Transverse colon (tissue), 4 donors: ENCODE measurements around the gene CAGE1.

ENCODE experiments used
- EP300 ChIP-seq: sonication (generic); formaldehyde crosslinking; IDR thresholded peaks from one replicate; pipeline ENCODE4 v1.6.1; 2017; ENCODE audit warnings: antibody characterized with exemption, low read depth
- POLR2A ChIP-seq: fragments of 450-650 bp; IDR thresholded peaks from one replicate; pipeline ENCODE4 v1.6.1; 2016; ENCODE audit warnings: antibody characterized with exemption, mild to moderate bottlenecking, moderate library complexity
- POLR2AphosphoS5 ChIP-seq, 3 donors: sonication (generic); formaldehyde crosslinking; IDR thresholded peaks; one replicate each; pipeline ENCODE4 v1.6.1; 2016; ENCODE audit warnings: antibody characterized with exemption in 3 of 3
- TF ChIP-seq, protein P1 (sequence below), 5 experiments: fragments of 200-600 bp in 3 of 5; fragments of 450-650 bp in 2 of 5; sonication (generic) in 3 of 5; IDR thresholded peaks; 1 replicate in 2 of 5; 2 replicates in 3 of 5; pipeline ENCODE4 v1.5.1; 2016 to 2017; ENCODE audit warnings: antibody characterized with exemption in 5 of 5, inconsistent platforms in 3 of 5, mild to moderate bottlenecking in 2 of 5, moderate library complexity in 1 of 5

DNA sequence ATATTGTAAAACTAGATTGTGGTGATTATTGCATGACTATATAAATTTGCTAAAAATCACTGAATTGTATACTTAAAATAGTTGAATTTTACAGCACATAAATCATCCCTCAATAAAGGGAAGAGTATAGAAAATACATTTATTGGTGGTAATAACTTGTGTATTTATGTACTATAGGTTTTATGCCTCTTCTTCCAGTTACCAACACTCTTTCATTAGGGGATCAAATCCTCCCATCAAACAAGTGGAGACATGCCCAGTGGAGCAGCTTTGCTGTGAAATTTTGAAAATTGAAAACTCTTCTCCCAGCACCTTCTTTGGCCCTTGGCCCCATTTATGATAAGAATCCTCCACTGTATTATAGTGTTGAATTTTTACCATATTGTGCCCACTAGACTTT, 66.5 kb downstream of the CAGE1 start:
- TF ChIP-seq POLR2A (no peak), EP300 (no peak), POLR2AphosphoS5 (IDR thresholded peaks at IDR 0.05) (no peak)
- TF ChIP-seq, protein P1, sequence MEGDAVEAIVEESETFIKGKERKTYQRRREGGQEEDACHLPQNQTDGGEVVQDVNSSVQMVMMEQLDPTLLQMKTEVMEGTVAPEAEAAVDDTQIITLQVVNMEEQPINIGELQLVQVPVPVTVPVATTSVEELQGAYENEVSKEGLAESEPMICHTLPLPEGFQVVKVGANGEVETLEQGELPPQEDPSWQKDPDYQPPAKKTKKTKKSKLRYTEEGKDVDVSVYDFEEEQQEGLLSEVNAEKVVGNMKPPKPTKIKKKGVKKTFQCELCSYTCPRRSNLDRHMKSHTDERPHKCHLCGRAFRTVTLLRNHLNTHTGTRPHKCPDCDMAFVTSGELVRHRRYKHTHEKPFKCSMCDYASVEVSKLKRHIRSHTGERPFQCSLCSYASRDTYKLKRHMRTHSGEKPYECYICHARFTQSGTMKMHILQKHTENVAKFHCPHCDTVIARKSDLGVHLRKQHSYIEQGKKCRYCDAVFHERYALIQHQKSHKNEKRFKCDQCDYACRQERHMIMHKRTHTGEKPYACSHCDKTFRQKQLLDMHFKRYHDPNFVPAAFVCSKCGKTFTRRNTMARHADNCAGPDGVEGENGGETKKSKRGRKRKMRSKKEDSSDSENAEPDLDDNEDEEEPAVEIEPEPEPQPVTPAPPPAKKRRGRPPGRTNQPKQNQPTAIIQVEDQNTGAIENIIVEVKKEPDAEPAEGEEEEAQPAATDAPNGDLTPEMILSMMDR (IDR thresholded peaks at IDR 0.05) = no peak
